ENCODE results near the gene CAVIN3. TPM values are rescaled to one million over a fixed set of nuclear protein-coding genes. Genes with fewer than 3 reads are reported as not detected.
A peak's percentile ranks its signal among the peaks of the same experiment; 100 is the strongest.

CAVIN3 gene
- total RNA-seq, 4 donors from 2014 or later: 16.6 to 65.0 (median 25.3) TPM

- WGBS, 2 donors: 72 to 85% methylated on average over 4 of the region's 4 CpGs
Measured at GRCh38 chr11:6305297-6305696, 15.0 kb downstream of the CAVIN3 start.

DNA sequence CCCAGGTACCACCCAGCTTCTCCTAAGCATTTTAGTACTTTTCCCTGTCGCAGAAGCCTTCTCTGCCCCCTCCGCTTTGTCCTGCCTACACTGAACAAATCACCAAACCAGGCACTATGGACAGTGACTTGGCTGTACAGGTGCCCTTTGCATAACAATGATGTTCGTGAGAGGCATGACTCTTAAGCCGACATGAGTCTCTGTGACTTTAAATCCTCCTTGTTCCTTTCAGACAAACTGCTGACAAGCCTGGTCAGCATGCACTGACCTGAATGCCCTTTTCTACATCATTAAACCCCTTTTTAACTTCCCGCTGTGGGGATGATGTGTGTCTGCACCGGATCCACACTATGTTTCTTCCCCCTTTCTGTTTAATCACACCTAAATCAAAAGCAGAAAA lies 16.6 kb downstream of the CAVIN3 start:
- intact Hi-C loops (cut with DNase I): no loop called here
- TF ChIP-seq POLR2A (IDR thresholded peaks at IDR 0.05): no peak
- TF ChIP-seq, protein P1, sequence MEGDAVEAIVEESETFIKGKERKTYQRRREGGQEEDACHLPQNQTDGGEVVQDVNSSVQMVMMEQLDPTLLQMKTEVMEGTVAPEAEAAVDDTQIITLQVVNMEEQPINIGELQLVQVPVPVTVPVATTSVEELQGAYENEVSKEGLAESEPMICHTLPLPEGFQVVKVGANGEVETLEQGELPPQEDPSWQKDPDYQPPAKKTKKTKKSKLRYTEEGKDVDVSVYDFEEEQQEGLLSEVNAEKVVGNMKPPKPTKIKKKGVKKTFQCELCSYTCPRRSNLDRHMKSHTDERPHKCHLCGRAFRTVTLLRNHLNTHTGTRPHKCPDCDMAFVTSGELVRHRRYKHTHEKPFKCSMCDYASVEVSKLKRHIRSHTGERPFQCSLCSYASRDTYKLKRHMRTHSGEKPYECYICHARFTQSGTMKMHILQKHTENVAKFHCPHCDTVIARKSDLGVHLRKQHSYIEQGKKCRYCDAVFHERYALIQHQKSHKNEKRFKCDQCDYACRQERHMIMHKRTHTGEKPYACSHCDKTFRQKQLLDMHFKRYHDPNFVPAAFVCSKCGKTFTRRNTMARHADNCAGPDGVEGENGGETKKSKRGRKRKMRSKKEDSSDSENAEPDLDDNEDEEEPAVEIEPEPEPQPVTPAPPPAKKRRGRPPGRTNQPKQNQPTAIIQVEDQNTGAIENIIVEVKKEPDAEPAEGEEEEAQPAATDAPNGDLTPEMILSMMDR (IDR thresholded peaks at IDR 0.05): no peak
- no peak for DNase-seq
- Histone ChIP-seq H3K9me3 (no peaks in the 10 kb centered on the region), H3K27ac (no peak overlapping the region), H3K4me1 (no peaks in the 10 kb centered on the region), H3K4me3 (no peak overlapping the region), H3K36me3 (no peaks in the 10 kb centered on the region), H3K27me3 (peaks cover 0 to 23% (median 0%) of the 10 kb centered on the region in 4 donors)
- 64 to 79% methylated on average over 6 of the region's 6 CpGs for WGBS, 2 donors

More at GRCh38 chr11:6305297-6305696, 15.0 kb downstream of the CAVIN3 start:
- H3K4me1 ChIP-seq: no peaks in the 10 kb centered on the region
- no peak overlapping the region for H3K27ac ChIP-seq
- TF ChIP-seq POLR2A (IDR thresholded peaks at IDR 0.05): no peak
- TF ChIP-seq, protein P1 (IDR thresholded peaks at IDR 0.05): no peak
- no peak for DNase-seq
- no peaks in the 10 kb centered on the region for H3K9me3 ChIP-seq
- intact Hi-C loops (cut with DNase I): no loop called here
- H3K27me3 ChIP-seq: peaks cover 0 to 23% (median 0%) of the 10 kb centered on the region in 4 donors
- H3K36me3 ChIP-seq: no peaks in the 10 kb centered on the region
- no peak overlapping the region for H3K4me3 ChIP-seq

DNA sequence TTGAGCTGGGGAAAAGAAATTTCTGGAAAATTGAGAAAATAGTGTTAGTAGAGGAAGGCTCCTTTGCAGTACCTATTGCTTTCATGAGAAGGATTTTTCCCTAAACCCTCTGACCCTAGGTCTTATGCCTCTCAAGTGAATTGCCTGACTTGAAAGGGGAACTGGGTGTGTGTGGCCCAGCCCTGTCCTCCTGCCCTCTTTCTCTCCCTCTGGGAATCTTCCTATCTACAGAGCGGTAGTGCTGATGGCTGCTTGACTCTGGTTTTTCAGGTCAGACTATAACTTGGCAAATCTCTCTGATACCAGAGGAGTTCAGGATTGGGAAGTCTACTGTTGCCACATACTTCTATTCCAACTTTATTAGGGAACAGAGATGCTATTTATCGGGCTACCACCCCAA lies 19.2 kb downstream of the CAVIN3 start:
- Histone ChIP-seq H3K9me3 (no peaks in the 10 kb centered on the region), H3K4me1 (no peaks in the 10 kb centered on the region), H3K4me3 (no peak overlapping the region), H3K36me3 (no peaks in the 10 kb centered on the region), H3K27ac (no peak overlapping the region), H3K27me3 (peaks cover 0 to 11% (median 0%) of the 10 kb centered on the region in 4 donors)
- intact Hi-C loops (cut with DNase I): no loop called here
- no peak for DNase-seq
- 68 to 90% methylated on average over 2 of the region's 2 CpGs for WGBS, 2 donors
- TF ChIP-seq, protein P1 (IDR thresholded peaks at IDR 0.05): no peak
- TF ChIP-seq POLR2A (IDR thresholded peaks at IDR 0.05): no peak

GRCh38 chr11:6300325-6300724 lies 20.0 kb downstream of the CAVIN3 start:
- WGBS, 2 donors: 57 to 62% methylated on average over 3 of the region's 3 CpGs
- no peaks in the 10 kb centered on the region for H3K36me3 ChIP-seq
- H3K4me1 ChIP-seq: no peaks in the 10 kb centered on the region
- no peak overlapping the region for H3K27ac ChIP-seq
- TF ChIP-seq, protein P1 (IDR thresholded peaks at IDR 0.05): no peak
- TF ChIP-seq POLR2A (IDR thresholded peaks at IDR 0.05): no peak
- H3K27me3 ChIP-seq: peaks cover 0 to 8% (median 0%) of the 10 kb centered on the region in 4 donors
- intact Hi-C loops (cut with DNase I): no loop called here
- H3K9me3 ChIP-seq: no peaks in the 10 kb centered on the region
- no peak for DNase-seq
- H3K4me3 ChIP-seq: no peak overlapping the region

DNA sequence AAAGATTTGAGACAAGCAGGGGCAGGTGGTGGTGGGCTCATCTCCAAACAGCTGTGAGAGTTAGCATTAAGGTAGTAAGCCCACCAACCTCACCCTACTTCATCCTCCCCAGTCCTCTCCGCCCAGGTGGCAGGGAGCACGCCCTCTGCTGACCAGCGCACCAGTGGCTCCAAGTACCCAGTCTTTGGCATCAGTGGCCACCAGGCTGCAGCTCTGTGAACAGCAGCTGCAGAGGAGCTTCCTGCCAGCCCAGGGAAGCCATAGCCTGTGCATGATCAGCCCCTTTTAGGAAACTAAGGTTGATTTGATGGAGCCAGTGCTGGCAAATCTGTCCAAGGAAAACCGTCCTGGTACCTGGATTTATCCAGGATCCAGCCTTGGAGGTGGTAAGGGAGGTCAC lies 21.7 kb downstream of the CAVIN3 start:
- Histone ChIP-seq H3K4me3 (no peak overlapping the region), H3K9me3 (no peaks in the 10 kb centered on the region), H3K27ac (no peak overlapping the region), H3K4me1 (no peaks in the 10 kb centered on the region), H3K27me3 (peaks cover 0 to 2% (median 0%) of the 10 kb centered on the region in 4 donors), H3K36me3 (no peaks in the 10 kb centered on the region)
- intact Hi-C loops (cut with DNase I): no loop called here
- WGBS, 2 donors: 33% methylated on average over 4 of the region's 4 CpGs; no CpG with 5 or more reads in 1 of the 2 donors
- no peak for DNase-seq
- TF ChIP-seq POLR2A (IDR thresholded peaks at IDR 0.05): no peak
- TF ChIP-seq, protein P1 (IDR thresholded peaks at IDR 0.05): peak in 3 of 6 experiments; percentile 7 to 71 (median 49)
